HG03521 (cell line): Measurements from ENCODE around the gene COL5A1.

Source experiments
- ATAC-seq: cut with Tn5 transposase; IDR thresholded peaks from one replicate; pipeline ENCODE4 v1.9.1; 2021; ENCODE audit warnings: mild to moderate bottlenecking, moderate library complexity; ENCODE audit not compliant: unreplicated experiment

The COL5A1 gene

DNA sequence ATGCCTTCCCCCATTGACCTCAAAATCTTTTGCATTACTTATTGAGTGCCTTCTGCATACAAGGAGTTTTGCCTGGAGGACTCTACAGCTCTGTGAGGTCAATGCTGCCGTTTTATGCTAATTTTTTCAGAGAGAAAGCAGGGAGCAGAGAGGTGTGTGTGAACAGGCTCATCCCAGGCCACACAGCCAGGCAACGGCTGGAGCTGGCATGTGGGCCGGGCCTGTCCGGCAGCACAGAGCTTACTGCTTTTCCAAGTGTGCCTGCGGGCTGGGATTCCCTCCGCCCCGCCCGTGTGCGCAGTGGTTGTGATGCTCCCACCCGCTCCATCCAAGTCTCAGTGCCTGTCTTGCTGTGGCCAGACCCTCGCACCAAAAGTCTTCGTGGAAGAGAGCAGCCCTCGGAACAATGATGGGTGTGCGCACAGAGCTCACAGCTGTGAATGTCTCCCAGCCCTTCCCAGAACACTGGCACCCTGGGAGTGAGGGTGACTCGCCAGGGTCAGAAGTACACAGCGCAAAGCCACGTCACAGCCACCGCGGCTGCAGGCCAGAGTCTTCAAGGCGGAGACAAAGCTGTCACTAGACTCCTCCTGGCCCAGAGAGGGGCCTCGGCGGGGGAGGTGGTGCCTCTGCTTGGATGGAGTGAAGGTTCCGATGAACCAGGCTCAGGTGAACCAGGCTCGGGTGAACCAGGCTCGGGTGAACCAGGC is 82.8 kb downstream of the COL5A1 start:
- no peak for ATAC-seq

DNA sequence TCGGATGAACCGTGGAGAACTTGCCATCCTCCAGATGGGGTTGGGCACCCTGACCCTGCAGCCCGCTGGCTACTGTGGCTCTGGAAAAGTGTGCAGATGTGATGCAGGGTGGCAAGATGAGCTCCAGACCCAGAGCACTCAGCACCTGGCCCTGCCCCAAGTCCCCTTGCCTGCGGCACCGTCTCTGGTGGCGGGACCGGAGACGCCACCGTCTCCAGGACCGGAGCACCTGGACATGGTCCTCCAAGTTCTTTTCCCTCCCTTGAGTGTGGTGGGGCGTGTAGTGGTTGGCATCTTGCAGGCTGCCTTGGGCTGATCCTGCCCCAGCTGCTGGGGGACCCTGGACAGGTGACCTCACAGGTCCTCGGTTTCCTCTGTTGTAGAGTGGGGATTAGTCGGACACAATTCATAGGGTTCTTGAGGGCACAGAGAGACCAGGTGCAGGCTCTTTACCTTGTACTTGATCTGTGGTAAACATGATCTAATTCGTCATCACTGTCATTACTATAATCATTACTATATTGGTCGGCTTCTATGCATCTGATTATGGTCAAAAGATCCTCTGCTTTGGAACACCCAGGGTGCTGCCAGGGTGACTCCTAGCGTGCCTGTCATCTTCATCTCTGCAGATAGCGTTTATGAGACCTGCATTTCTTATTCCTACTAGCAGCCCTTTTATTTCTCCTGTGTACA is 83.5 kb downstream of the COL5A1 start:
- no peak for ATAC-seq

DNA sequence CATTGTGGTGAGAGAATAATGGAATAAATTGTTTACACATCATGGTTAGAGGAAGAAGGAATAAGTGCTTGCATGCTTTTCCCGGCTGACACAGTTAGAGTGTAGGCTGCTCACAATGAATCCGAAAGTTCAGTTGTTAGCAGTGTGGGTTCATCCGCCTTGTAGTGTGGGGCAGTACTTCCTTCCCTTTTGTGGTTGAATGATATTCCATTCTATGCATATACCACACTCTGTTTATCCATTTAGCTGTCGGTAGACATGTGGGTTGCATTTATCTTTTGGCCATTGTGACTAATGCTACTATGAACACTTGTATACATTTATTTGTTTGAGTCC is 84.0 kb downstream of the COL5A1 start:
- no peak for ATAC-seq

DNA sequence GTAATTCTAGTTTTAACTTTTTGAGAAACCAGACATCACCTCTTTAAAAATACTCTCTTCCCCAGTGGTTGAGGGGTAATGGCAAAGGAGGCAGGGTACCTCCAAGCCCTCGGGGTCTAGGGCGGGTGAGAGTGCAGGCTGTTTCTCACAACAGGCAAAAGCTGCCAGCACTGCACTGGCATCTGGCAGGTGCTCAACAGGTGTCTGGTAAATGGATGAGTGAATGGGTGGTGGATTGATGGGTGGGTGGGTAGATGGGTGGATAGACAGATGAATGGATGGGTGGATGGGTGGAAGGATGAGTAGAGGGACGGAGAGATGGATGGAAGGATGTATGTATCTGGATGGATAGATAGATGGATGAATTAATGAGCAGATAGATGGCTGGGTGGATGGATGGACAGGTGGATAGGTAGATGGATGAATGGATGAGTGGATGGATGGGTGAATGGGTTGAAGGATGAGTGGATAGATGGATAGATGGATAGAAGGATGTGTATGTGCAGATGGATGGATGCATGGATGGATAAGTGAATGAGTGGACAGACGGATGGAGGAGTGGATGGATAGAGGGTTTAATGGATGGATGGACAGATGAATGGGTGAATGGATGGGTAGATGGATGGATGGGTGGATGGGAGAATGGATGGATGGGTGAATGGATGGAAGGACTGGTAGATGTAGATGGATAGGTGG is 84.6 kb downstream of the COL5A1 start:
- no peak for ATAC-seq

DNA sequence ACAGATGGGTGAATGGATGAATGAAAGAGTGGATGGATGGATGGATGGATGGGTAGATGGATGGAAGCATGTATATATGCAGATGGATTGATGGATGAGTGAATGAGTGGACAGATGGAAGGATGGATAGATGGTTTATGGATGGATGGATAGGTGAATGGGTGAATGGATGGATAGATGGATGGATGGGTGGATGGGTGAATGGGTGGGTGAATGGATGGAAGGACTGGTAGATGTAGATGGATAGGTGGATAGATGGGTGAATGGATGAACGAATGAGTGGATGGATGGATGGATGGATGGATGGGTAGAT is 85.1 kb downstream of the COL5A1 start:
- ATAC-seq = no peak

DNA sequence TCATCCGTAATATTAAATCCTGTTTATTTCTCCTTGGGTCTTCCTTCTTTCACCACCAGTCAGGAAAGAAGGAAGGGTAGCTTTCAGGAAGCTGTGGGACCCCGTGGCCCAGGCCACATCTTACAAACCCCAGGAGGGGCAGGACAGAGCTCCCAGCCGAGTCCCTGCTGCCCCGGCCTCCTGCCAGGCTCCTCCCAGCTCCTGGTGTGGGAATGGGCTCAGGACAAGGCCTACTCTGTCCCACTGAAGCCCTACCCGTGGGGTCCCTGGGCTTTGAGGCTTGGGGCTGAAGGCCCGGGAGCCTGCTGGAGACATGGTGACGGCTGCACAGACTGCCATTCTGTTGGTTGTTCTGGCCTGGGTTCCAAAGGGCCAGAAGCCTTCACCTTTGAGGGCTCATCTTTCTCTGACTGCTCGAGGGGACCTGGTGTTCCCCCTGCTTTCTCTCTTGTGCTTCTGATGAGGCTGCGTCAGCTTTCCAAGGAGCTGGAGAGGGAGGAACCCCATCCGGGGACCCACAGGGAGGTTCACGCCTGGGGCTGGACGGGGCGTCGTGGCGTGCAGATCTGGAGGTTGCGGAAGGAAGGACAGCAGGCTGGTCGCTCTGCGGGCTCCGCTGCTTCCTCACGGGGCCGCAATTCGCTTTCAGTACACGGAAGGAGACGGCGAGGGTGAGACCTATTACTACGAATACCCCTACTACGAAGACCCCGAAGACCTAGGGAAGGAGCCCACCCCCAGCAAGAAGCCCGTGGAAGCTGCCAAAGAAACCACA is 86.6 kb downstream of the COL5A1 start:
- ATAC-seq = no peak

DNA sequence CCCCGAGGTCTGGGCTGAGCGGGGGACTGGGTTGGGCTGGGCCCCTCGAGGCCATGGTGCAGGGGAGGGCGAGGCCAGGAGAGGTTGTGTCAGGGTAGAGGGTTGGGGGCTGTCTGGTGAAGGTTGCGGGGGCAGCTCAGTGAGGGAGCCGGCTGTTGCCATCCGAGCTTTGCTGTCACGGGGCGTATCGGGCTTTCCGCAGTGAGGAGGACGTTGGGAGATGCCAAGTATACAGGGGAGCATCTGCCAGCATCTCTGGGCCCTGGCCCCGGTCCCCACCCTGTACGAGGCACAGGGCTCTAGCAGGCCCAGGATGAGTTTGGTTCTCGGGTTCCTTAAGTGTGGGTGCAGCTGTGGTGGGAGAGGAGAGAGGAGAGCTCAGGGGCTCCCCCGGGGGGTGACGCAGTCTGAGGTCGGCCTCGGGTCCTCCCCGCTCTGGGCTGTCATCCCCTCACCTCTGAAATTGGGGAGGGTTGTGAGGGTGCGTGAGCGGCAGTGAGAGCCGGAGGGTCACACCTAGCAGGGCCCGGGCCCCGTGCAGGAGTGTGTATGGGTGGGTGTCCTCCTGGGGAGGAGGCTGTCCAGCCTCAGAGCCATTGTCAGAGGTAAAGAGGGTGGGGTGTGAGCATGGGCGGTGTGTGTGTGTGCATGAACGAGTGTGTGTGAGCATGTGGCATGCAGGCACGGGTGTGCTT is 87.3 kb downstream of the COL5A1 start:
- no peak for ATAC-seq

DNA sequence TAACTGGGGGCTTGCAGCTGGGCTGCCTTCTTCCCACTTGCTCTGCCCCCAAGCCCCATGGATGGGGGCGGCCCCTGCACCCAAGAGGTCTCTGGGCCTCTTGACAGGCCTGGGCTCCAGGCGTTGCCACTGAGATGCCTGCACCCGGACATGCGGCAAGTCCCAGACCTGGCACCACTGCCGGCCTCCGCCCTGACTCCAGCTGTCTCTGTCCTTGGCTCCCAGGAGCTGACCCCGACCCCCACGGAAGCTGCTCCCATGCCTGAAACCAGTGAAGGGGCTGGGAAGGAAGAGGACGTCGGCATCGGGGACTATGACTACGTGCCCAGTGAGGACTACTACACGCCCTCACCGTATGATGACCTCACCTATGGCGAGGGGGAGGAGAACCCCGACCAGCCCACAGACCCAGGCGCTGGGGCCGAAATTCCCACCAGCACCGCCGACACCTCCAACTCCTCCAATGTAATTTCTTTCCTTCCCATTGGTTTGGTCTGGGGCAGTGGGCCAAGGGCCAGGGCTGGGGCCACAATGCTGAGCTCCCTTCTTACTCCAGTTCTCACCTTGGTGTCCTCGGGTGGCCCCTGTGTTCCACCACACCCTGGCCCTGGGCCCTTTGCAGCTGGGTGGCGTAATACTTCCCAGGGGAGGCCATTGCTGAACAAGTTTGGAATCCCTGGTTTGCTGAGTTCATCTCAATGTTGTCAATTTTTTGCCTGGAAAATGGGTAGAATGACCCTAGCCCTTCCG is 88.6 kb downstream of the COL5A1 start:
- no peak for ATAC-seq

DNA sequence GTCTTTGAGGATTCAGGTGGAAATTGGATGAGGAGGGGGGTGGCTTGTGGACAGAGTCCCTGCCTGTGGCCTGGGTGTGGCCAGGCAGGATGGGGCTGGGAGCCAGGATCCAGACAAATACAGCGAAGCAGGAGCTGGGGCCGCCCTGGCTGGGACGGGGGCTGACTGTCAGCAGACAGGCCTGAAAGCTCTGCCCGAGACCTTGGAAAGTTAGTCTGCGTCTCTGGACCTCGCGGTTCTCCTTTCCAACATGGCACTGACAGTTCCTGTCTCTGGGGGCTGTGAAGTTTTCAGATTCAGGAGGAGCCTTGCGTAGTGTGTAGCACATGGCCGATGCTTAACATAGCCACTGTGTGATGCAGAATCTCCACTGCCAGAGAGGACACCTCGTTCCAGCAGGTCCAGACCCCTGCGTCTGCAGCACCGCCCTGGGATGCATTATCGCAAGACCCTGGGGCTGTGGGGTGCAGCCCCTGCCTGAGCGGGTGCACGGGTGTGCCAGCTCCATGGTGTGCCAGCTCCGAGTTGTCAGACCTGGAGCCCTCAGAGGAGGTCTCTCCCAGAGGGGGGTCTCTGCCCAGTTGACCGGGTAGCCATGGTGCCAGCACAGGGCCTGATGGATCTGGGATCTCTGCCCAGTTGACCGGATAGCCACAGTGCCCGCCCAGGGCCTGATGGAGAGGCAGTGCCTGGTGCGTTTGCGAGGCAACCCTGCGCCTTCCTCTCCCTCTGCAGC is 89.3 kb downstream of the COL5A1 start:
- no peak for ATAC-seq

DNA sequence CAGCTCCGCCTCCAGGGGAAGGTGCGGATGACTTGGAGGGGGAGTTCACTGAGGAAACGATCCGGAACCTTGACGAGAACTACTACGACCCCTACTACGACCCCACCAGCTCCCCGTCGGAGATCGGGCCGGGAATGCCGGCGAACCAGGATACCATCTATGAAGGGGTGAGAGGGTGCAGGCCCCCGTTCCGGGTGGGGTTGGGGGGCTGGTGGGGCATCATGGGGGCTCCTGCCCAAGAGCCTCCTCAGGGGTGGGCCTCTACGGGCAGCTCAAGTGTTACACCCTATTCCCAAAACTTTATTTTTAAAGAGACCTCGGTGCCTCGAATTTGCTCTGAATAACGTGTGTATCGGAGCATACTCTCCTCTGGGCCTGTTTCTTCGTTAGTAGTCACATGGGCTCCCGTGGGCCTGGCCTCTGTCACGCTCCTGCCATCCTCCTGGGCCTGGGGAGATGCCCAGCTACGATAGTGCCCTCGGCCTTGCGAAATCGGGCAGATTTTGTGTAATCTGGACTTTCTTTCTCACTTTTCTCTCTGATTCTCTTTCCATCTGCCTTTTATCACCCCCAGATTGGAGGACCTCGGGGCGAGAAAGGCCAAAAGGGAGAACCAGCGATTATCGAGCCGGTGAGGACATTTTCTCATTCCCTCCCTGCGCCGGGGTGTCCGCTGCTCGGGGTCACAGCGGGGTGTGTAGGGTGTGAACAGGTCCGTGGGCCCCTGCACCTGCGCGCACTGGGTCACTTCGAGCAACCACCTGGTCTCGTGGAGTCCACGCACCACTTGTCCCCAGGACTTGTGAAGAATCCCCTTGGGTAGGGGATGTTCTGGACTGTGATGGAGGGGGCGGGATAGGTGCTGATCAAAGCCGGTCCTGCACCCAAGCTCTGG is 90.1 kb downstream of the COL5A1 start:
- ATAC-seq = no peak

DNA sequence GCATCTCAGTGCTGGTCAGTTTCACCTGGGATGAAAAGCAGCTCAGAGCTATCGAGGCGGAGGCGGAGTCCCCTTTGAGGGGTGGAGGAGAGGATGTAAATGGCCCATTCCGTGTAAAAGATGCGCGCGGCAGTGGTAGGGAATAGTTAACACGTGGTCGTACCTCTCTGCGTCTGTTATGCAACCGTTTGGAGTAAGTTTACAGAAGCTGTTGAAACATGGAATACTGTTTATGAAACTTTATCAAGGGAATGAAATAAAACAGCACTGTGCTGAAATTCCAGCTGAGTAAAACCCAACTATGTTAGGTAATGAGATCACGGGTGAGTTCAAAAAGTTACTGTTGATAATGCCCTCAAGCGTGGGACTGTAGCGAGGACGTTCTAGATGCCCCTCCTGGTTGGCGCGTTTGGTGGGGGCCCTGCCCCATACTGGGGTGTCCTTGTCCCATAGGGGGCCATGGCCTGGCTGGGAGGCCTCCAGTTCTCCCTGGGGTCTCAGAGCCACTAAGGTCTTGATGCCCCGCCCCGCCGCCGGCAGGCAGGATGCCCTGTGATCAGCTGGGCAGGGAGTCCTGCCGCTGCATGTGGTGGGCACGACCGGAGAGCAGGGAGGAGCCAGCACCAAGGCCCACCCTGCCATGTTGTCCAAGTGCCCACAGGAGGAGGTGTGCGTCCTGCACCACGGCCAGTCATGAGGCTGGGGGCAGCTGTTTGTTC is 90.9 kb downstream of the COL5A1 start:
- no peak for ATAC-seq

DNA sequence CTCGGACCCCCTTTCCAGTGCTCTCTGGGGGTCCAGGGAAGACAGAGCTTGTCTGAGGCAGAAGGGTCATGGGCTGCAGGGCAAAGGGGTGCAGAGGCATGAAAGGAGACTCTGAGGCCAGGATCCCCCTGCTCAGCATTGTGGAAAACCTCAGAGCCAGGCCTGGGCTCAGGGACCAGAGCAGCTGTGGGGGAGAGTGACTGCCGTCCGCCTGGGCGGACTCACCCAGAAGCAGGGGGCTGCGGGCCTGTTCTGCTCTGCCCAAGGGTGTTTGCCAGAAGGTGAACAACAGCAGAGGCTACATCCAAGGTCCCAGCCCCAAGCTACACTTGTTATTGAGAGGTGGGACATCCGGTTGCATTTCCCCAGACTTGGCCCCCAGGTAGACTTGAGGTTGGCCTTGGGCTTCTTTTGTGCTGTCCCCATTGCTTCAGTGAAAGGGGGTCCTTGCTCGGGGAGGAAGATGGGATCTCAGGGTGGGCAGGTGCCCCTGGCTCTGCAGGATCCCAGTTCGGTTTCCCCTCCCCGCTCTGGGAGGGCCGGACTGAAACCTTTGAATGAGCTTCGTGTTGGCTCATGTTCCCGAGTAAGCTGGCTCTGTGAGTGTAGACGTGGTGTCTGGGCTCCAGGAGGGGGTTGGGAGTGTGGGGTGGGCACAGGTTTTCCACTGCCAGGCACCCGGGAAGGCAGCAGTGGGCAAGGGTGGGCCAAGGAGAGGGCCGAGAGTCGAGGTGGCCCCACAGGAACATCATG is 92.1 kb downstream of the COL5A1 start:
- ATAC-seq = no peak

DNA sequence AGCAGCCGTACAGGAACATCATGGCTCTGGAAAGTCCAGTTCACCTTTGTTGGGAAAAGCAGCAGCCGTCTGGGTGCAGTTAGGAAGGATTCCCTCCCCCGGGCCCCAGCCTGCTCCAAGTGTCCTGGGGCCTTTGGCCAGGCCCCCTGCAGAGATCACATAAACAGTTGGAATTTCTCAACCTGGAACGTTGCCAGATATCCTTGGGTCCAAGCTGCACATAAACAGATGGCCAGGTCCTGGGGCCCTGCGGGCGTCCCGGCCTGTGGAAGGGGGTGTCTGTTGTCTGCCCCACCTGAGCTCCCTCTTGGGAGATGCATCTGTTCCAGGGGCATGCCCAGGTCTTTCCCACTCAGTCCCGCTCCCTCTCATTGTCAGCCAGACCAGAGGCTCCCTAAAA is 92.7 kb downstream of the COL5A1 start:
- ATAC-seq = no peak

DNA sequence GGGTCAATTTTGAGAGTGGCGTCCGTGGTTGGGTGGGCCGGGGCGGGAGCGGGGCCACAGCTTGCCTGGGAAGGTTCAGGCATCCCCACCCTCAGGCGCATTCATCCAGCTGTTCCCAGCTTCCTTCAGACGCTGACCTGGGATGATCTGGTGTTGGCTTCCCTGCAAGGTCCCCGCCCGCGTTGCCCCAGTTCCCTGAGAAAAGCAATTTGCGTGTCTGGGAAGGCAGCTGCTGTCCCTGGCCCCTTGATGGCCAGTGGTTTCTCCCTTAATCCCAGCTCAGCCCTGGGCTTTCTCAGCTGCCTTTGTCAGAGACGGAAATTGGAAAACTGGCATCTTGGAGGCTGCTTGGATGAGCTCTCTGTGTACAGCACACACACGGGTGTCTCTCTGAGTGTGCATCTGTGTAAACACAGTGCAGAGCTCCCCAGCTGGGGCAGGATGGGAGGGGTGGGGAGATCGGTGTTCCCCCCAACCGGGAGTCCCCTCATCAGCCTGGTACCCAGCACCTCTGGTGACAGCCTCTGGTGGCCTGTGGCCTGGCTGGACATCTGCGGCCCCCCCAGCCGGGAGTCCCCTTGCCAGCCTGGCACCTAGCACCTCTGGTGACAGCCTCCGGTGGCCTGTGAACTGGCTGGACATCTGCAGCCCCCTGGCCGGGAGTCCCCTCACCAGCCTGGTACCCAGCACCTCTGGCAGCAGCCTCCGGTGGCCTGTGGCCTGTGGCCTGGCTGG is 94.0 kb downstream of the COL5A1 start:
- ATAC-seq = no peak

DNA sequence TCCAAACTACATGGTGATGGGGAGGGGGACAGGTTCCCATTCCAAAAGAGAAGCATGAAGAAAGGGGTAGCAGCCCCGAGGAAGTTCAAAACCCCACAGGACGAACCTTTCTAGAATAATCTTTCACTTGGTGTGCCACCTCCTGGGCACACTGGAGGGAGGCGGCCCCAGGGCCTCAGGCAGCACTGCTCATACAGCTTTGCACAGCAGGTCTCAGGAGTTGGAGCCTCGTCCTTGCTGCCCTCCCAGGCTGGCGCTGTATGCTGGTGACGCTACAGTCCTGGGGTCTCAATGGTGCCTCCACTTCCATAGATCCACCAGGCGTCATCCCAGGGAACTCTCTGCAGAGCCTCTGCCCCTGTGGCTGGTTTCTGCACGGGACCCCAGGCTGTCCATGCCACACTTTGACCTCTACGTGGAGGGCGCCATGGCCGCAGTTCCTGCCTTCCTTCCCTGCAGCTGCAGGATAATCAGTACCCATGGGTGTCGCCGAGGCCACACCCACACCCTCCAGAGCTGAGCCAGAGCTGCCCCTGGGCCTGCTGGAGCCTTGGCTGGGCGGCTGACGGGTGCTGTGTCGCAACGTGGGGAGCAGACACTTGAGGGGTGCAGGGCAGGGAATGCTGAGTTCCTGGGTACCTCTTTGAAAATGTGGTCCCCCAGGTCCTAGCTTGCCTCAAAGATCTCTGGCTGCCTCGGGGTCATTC is 95.3 kb downstream of the COL5A1 start:
- no peak for ATAC-seq
